ENCODE measurements around the gene KLHL20. TPM values are rescaled to one million over a fixed set of nuclear protein-coding genes. Genes with fewer than 3 reads are reported as not detected.

KLHL20 gene
- total and polyA plus RNA-seq, 2 donors (not counting 3 experiments of a cell fraction or from before 2014, with no cell fraction given) = 14.0 to 26.9 TPM

- TF ChIP-seq POLR2AphosphoS5 (IDR thresholded peaks at IDR 0.05; ENCODE audit: insufficient read depth, low read depth, low read length) (no peak), EZH2 (IDR thresholded peaks at IDR 0.05; ENCODE audit: borderline replicate concordance, low read depth, low read length, severe bottlenecking) (no peak), MAX (IDR thresholded peaks at IDR 0.05; ENCODE audit: insufficient read depth, insufficient read length) (no peak), GATA2 (IDR thresholded peaks at IDR 0.05; ENCODE audit: insufficient read depth, insufficient read length, low read depth, low read length) (no peak), FOS (IDR thresholded peaks at IDR 0.05; ENCODE audit: borderline replicate concordance, insufficient read depth, low read length) (no peak), JUN (IDR thresholded peaks at IDR 0.05; ENCODE audit: borderline replicate concordance, insufficient read depth, insufficient read length, low read depth) (no peak), CTCF (IDR thresholded peaks at IDR 0.05; ENCODE audit: extremely low read depth in 1 of 2, insufficient read depth in 1 of 2, low read depth in 1 of 2, low read length in 2 of 2) (no peak), MYC (IDR thresholded peaks at IDR 0.05; ENCODE audit: low read depth, low read length) (no peak), POLR2A (IDR thresholded peaks at IDR 0.05; ENCODE audit: low read depth, low read length) (no peak)
- dilution Hi-C loops (cut with MboI; ENCODE audit: extremely low pct_ligation_motif_present, low sequenced_read_pairs) = no loop called here
Measured at GRCh38 chr1:173749137-173749536, 34.4 kb downstream of the KLHL20 start.

More at GRCh38 chr1:173749137-173749536, 34.4 kb downstream of the KLHL20 start:
- ChIA-PET CTCF (interaction anchor here (1.2 to 1.4 kb wide), 2 partner anchors 10 to 323 kb away, joined by 3 to 4 read pairs; no protein-coding TSS in a partner anchor), POLR2A (no interaction called here)
- BruUV-seq (replicated peaks) = no TSS peak
- no peaks in the 10 kb centered on the region for H3K79me2 ChIP-seq (ENCODE audit: control insufficient read depth, insufficient read depth, low read length)
- H3K9ac ChIP-seq (replicated peaks; ENCODE audit: extremely low read depth, insufficient read depth, low read length) = no peak overlapping the region
- H3K9me3 ChIP-seq (replicated peaks; ENCODE audit: control insufficient read depth, insufficient read depth, low read length) = no peaks in the 10 kb centered on the region
- DNase-seq (ENCODE audit: low read depth, low spot score) (no peak), FAIRE-seq (no peak)
- H3K4me2 ChIP-seq (ENCODE audit: insufficient read depth, low read length) = no peak overlapping the region
- H3K36me3 ChIP-seq (ENCODE audit: control insufficient read depth in 2 of 2, extremely low read depth in 1 of 2, insufficient read depth in 2 of 2, low read length in 2 of 2) = peaks cover 0 to 3% of the 10 kb centered on the region in 2 experiments
- intact Hi-C loops (cut with micrococcal nuclease) = no loop called here
- H3K4me3 ChIP-seq (replicated peaks in 1 of 3; ENCODE audit: insufficient read depth in 1 of 3, low read depth in 1 of 3, low read length in 3 of 3) = no peak overlapping the region
- no peaks in the 10 kb centered on the region for H3K27me3 ChIP-seq (ENCODE audit: control insufficient read depth in 2 of 2, insufficient read depth in 2 of 2, low read length in 2 of 2)
- H2AFZ ChIP-seq (ENCODE audit: low read depth, low read length) = no peak overlapping the region
- H4K20me1 ChIP-seq (replicated peaks; ENCODE audit: control insufficient read depth, extremely low read depth, insufficient read depth, low read length) = no peaks in the 10 kb centered on the region
- H3K27ac ChIP-seq (ENCODE audit: insufficient read depth, low read depth, low read length) = no peak overlapping the region
- no peaks in the 10 kb centered on the region for H3K4me1 ChIP-seq (ENCODE audit: control insufficient read depth, extremely low read depth, insufficient read depth, low read length)
- H3K9me1 ChIP-seq (replicated peaks; ENCODE audit: control insufficient read depth, extremely low read depth, insufficient read depth, low read length) = no peaks in the 10 kb centered on the region

Measured in endothelial cell of umbilical vein (primary cell).